Keratinocyte (primary cell): Measurements from ENCODE around the gene RANBP3. TPM values are rescaled to one million over a fixed set of nuclear protein-coding genes. Genes with fewer than 3 reads are reported as not detected.

Experiments
- DNase-seq: peaks from one replicate; pipeline ENCODE4 v3.0.0-alpha.2; 2011; ENCODE audit warnings: low read depth, missing footprints, low spot score
- FAIRE-seq: peaks from 2 replicates; lab custom pipeline; 2011; peaks lifted over from hg19 to GRCh38; lab: Jason Lieb, UNC
- H2AFZ ChIP-seq: 2 replicates; pipeline ENCODE4 v1.6.0; 2012; ENCODE audit warnings: low read length, control low read depth, inconsistent platforms; ENCODE audit not compliant: control insufficient read depth
- H3K27ac ChIP-seq: 2 replicates; pipeline ENCODE4 v1.5.1; 2011; ENCODE audit warnings: low read length; ENCODE audit not compliant: control insufficient read depth, insufficient read depth
- H3K27me3 ChIP-seq: 3 replicates; pipeline ENCODE4 v1.6.0; 2011; ENCODE audit warnings: low read length; ENCODE audit not compliant: control insufficient read depth, insufficient read depth; ENCODE audit errors: extremely low read depth
- H3K36me3 ChIP-seq, 2 experiments: 2 replicates in 1 of 2; 3 replicates in 1 of 2; pipeline ENCODE4 v1.5.1; 2011; ENCODE audit warnings: low read length in 2 of 2, mild to moderate bottlenecking in 1 of 2; ENCODE audit not compliant: control insufficient read depth in 2 of 2, insufficient read depth in 2 of 2; ENCODE audit errors: extremely low read depth in 1 of 2
- H3K4me1 ChIP-seq: 3 replicates; pipeline ENCODE4 v1.5.1; 2011; ENCODE audit warnings: low read length; ENCODE audit not compliant: control insufficient read depth, insufficient read depth; ENCODE audit errors: extremely low read depth
- H3K4me2 ChIP-seq: 3 replicates; pipeline ENCODE4 v1.6.0; 2011; ENCODE audit warnings: low read depth, low read length; ENCODE audit not compliant: control insufficient read depth, insufficient read depth; ENCODE audit errors: extremely low read depth
- H3K4me3 ChIP-seq, 3 experiments: fragments of 200-600 bp in 1 of 3; sonication (generic) in 1 of 3; 2 replicates in 2 of 3; 3 replicates in 1 of 3; pipeline ENCODE4 v1.5.1; 2011 to 2016; ENCODE audit warnings: low read length in 3 of 3, mild to moderate bottlenecking in 3 of 3, control low read depth in 2 of 3, inconsistent platforms in 1 of 3, low read depth in 1 of 3, mixed read lengths in 1 of 3, mixed run types in 1 of 3, moderate library complexity in 1 of 3; ENCODE audit not compliant: control insufficient read depth in 2 of 3, insufficient read depth in 2 of 3; ENCODE audit errors: extremely low read depth in 1 of 3
- H3K79me2 ChIP-seq: 2 replicates; pipeline ENCODE4 v1.6.0; 2012; ENCODE audit warnings: low read length; ENCODE audit not compliant: control insufficient read depth, insufficient read depth
- H3K9ac ChIP-seq: 3 replicates; pipeline ENCODE4 v1.6.0; 2011; ENCODE audit warnings: low read length; ENCODE audit not compliant: control insufficient read depth, insufficient read depth; ENCODE audit errors: extremely low read depth
- H3K9me1 ChIP-seq: 3 replicates; pipeline ENCODE4 v1.6.0; 2011; ENCODE audit warnings: low read length; ENCODE audit not compliant: control insufficient read depth, insufficient read depth; ENCODE audit errors: extremely low read depth
- H3K9me3 ChIP-seq: 2 replicates; pipeline ENCODE4 v1.5.1; 2012; ENCODE audit warnings: low read depth, low read length; ENCODE audit not compliant: control insufficient read depth
- H4K20me1 ChIP-seq: 3 replicates; pipeline ENCODE4 v1.6.0; 2011; ENCODE audit warnings: low read length; ENCODE audit not compliant: control insufficient read depth, insufficient read depth; ENCODE audit errors: extremely low read depth
- CTCF ChIP-seq, 3 experiments: IDR thresholded peaks in 1 of 3; conservative IDR thresholded peaks in 1 of 3; optimal IDR thresholded peaks in 1 of 3; 2 replicates in 2 of 3; 3 replicates in 1 of 3; pipeline versions ENCODE3 to v1.5.1; 2011; ENCODE audit warnings: low read length in 3 of 3, mild to moderate bottlenecking in 3 of 3, moderate library complexity in 2 of 3, control low read depth in 1 of 3, inconsistent platforms in 1 of 3; ENCODE audit not compliant: insufficient read depth in 2 of 3; ENCODE audit errors: extremely low read depth in 1 of 3
- EZH2 ChIP-seq: IDR thresholded peaks from one replicate; pipeline ENCODE4 v1.6.1; 2012; ENCODE audit warnings: inconsistent platforms, mild to moderate bottlenecking, low read length, moderate library complexity
- dilution Hi-C: fragments of 300-500 bp; cut with MboI; formaldehyde crosslinking; loops from one replicate; pipeline ENCODE4 v1.7.0; 2020; ENCODE audit warnings: low sequenced_read_pairs; ENCODE audit not compliant: extremely low pct_ligation_motif_present
- polyA plus RNA-seq, 5 experiments: library from polyadenylated mRNA; depleted of rRNA in 3 of 5; stranded (reverse) in 3 of 5; stranded (forward) in 1 of 5; unstranded in 1 of 5; fragments of >200 nt; gene quantifications; 1 replicate in 1 of 5; 2 replicates in 3 of 5; 3 replicates in 1 of 5; pipeline versions ENCODE4 v1.2.1 to v1.2.3, GENCODE V29; 2011 to 2012; ENCODE audit warnings: missing spikeins in 2 of 5, low read depth in 1 of 5, low replicate concordance in 1 of 5

Gene RANBP3
- polyA plus RNA-seq, 1 donor (not counting 4 experiments of a cell fraction or from before 2014, with no cell fraction given): 36.4 TPM

GRCh38 chr19:5957170-5957569 is 20.8 kb downstream of the RANBP3 start:
- DNase-seq (no peak), FAIRE-seq (no peak)
- Histone ChIP-seq H2AFZ (no peak overlapping the region), H3K79me2 (peaks cover 93% of the 10 kb centered on the region), H3K27ac (no peak overlapping the region), H3K27me3 (no peaks in the 10 kb centered on the region), H3K4me1 (peaks cover 3% of the 10 kb centered on the region), H3K9me1 (peaks cover 3% of the 10 kb centered on the region), H3K4me2 (no peak overlapping the region), H3K9me3 (no peaks in the 10 kb centered on the region), H3K9ac (no peak overlapping the region), H3K4me3 (no peak overlapping the region), H4K20me1 (peaks cover 15% of the 10 kb centered on the region), H3K36me3 (peaks cover 0 to 2% of the 10 kb centered on the region in 2 experiments)
- dilution Hi-C loops: no loop called here
- TF ChIP-seq CTCF (optimal IDR thresholded peaks at IDR 0.05 in 1 of 3, IDR thresholded peaks at IDR 0.05 in 1 of 3, conservative IDR thresholded peaks at IDR 0.05 in 1 of 3; ENCODE audit: extremely low read depth in 1 of 3, insufficient read depth in 2 of 3, low read length in 3 of 3) (no peak), EZH2 (no peak)

DNA sequence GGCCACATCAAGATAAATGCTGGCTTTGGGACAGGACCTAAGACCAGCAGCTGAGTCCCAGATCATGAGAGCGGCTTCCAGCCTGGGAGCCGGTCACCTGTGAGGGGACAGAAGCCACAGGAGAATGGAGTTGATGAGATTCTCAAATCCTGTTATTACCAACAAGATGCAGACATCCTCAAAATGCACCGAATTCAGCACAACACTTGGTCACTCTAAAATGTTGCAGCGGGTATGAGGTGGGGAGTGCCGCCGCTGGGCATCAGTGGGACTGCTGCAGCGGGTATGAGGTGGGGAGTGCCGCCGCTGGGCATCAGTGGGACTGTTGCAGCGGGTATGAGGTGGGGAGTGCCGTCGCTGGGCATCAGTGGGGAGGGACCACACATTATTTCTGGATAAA is 21.2 kb downstream of the RANBP3 start:
- TF ChIP-seq CTCF (optimal IDR thresholded peaks at IDR 0.05 in 1 of 3, IDR thresholded peaks at IDR 0.05 in 1 of 3, conservative IDR thresholded peaks at IDR 0.05 in 1 of 3; ENCODE audit: extremely low read depth in 1 of 3, insufficient read depth in 2 of 3, low read length in 3 of 3) (no peak), EZH2 (no peak)
- H3K4me2 ChIP-seq: no peak overlapping the region
- dilution Hi-C loops: no loop called here
- H4K20me1 ChIP-seq: peaks cover 17% of the 10 kb centered on the region
- DNase-seq (no peak), FAIRE-seq (no peak)
- peaks cover 3% of the 10 kb centered on the region for H3K9me1 ChIP-seq
- H3K9me3 ChIP-seq: no peaks in the 10 kb centered on the region
- H3K9ac ChIP-seq: no peak overlapping the region
- peaks cover 93% of the 10 kb centered on the region for H3K79me2 ChIP-seq
- no peak overlapping the region for H3K4me3 ChIP-seq
- no peaks in the 10 kb centered on the region for H3K27me3 ChIP-seq
- no peak overlapping the region for H2AFZ ChIP-seq
- H3K27ac ChIP-seq: no peak overlapping the region
- H3K36me3 ChIP-seq: peaks cover 0 to 2% of the 10 kb centered on the region in 2 experiments
- H3K4me1 ChIP-seq: peaks cover 3% of the 10 kb centered on the region
